Measurements from ENCODE around the gene RPL13. TPM values are rescaled to one million over a fixed set of nuclear protein-coding genes. Genes with fewer than 3 reads are reported as not detected.

Gene RPL13
- total and polyA plus RNA-seq, 2 of the 4 experiments (the other 2 are of a cell fraction), result 2,098 to 3,527 TPM

DNA sequence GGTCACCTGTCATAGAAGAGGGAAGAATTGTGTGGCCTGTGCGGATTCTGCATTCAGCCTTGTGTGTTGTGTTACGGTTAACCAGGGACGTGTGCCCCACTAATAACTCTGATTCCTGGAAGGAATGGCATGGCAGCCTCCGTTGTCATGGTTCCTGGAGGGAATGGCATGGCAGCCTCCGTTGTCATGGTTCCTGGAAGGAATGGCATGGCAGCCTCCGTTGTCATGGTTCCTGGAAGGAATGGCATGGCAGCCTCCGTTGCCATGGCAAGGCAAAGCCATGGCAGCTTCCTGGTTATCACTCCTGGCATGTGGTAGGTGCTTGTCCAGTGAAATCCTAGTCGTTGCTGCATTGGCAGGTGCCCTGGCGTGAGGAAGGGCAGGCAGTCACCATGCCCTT lies 43.4 kb upstream of the RPL13 start:
- H3K4ac ChIP-seq (ENCODE audit: low read depth, low read length), result no peak overlapping the region
- H3K27me3 ChIP-seq (ENCODE audit: control insufficient read depth, insufficient read depth, low read length), result no peaks in the 10 kb centered on the region
- TF ChIP-seq MAZ (IDR thresholded peaks at IDR 0.05; ENCODE audit: borderline replicate concordance, low read depth, low read length), result no peak
- no peak for TF ChIP-seq POLR2A (IDR thresholded peaks at IDR 0.05; ENCODE audit: low read depth, low read length)
- TF ChIP-seq MXI1 (IDR thresholded peaks at IDR 0.05; ENCODE audit: borderline replicate concordance, low read depth, low read length), result no peak
- TF ChIP-seq RFX5 (IDR thresholded peaks at IDR 0.05; ENCODE audit: low read depth, low read length), result no peak
- TF ChIP-seq CEBPB (IDR thresholded peaks at IDR 0.05; ENCODE audit: low read depth, low read length), result no peak
- TF ChIP-seq RCOR1 (IDR thresholded peaks at IDR 0.05; ENCODE audit: insufficient replicate concordance, low read length), result no peak
- TF ChIP-seq, protein P1, sequence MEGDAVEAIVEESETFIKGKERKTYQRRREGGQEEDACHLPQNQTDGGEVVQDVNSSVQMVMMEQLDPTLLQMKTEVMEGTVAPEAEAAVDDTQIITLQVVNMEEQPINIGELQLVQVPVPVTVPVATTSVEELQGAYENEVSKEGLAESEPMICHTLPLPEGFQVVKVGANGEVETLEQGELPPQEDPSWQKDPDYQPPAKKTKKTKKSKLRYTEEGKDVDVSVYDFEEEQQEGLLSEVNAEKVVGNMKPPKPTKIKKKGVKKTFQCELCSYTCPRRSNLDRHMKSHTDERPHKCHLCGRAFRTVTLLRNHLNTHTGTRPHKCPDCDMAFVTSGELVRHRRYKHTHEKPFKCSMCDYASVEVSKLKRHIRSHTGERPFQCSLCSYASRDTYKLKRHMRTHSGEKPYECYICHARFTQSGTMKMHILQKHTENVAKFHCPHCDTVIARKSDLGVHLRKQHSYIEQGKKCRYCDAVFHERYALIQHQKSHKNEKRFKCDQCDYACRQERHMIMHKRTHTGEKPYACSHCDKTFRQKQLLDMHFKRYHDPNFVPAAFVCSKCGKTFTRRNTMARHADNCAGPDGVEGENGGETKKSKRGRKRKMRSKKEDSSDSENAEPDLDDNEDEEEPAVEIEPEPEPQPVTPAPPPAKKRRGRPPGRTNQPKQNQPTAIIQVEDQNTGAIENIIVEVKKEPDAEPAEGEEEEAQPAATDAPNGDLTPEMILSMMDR (conservative IDR thresholded peaks at IDR 0.05; ENCODE audit: low read depth, low read length), result no peak
- TF ChIP-seq RAD21 (IDR thresholded peaks at IDR 0.05; ENCODE audit: low read length), result no peak
- TF ChIP-seq BHLHE40 (IDR thresholded peaks at IDR 0.05; ENCODE audit: low read depth, low read length), result no peak
- no peak for TF ChIP-seq SMC3 (IDR thresholded peaks at IDR 0.05; ENCODE audit: low read depth, low read length)
- no peak for TF ChIP-seq FOS (IDR thresholded peaks at IDR 0.05; ENCODE audit: low read depth, low read length)
- no peak for TF ChIP-seq NFE2L2 (IDR thresholded peaks at IDR 0.05; ENCODE audit: low read depth, low read length)
- TF ChIP-seq, protein P2, sequence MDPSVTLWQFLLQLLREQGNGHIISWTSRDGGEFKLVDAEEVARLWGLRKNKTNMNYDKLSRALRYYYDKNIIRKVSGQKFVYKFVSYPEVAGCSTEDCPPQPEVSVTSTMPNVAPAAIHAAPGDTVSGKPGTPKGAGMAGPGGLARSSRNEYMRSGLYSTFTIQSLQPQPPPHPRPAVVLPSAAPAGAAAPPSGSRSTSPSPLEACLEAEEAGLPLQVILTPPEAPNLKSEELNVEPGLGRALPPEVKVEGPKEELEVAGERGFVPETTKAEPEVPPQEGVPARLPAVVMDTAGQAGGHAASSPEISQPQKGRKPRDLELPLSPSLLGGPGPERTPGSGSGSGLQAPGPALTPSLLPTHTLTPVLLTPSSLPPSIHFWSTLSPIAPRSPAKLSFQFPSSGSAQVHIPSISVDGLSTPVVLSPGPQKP (IDR thresholded peaks at IDR 0.05; ENCODE audit: borderline replicate concordance, low read depth, low read length), result no peak
- no peak for TF ChIP-seq MAFK (IDR thresholded peaks at IDR 0.05; ENCODE audit: low read depth, low read length)
- TF ChIP-seq, protein P3, sequence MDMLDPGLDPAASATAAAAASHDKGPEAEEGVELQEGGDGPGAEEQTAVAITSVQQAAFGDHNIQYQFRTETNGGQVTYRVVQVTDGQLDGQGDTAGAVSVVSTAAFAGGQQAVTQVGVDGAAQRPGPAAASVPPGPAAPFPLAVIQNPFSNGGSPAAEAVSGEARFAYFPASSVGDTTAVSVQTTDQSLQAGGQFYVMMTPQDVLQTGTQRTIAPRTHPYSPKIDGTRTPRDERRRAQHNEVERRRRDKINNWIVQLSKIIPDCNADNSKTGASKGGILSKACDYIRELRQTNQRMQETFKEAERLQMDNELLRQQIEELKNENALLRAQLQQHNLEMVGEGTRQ (IDR thresholded peaks at IDR 0.05; ENCODE audit: low read depth, low read length), result no peak
- no peak overlapping the region for H2BK120ac ChIP-seq (ENCODE audit: low read depth, low read length)
- in situ Hi-C loops (cut with MboI; ENCODE audit: low sequenced_read_pairs) (no loop called here), dilution Hi-C loops (cut with HindIII; ENCODE audit: low sequenced_read_pairs, unreplicated experiment) (no loop called here), intact Hi-C loops (cut with micrococcal nuclease) (no loop called here)
- H2AK9ac ChIP-seq (replicated peaks; ENCODE audit: low read depth, low read length, poor library complexity), result no peak overlapping the region
- ATAC-seq (ENCODE audit: low read depth), result no peak
- no peaks in the 10 kb centered on the region for H3K9me3 ChIP-seq (ENCODE audit: control insufficient read depth, insufficient read depth, low read length)
- DNase-seq, result no peak
- H3K18ac ChIP-seq (ENCODE audit: low read depth, low read length), result no peak overlapping the region
- peaks cover 3% of the 10 kb centered on the region for H3K9me1 ChIP-seq (ENCODE audit: insufficient read depth, low read length)
- H4K20me1 ChIP-seq (ENCODE audit: insufficient read depth, low read length), result peaks cover 22% of the 10 kb centered on the region
- no peak overlapping the region for H2BK5ac ChIP-seq (ENCODE audit: low read depth, low read length, poor library complexity, severe bottlenecking)
- H4K91ac ChIP-seq (ENCODE audit: insufficient read depth, low read depth, low read length), result no peak overlapping the region
- ChIA-PET CTCF (no interaction called here), POLR2A (ENCODE audit: unreplicated experiment) (no interaction called here)
- BruUV-seq (replicated peaks), result no TSS peak
- H3K79me1 ChIP-seq (ENCODE audit: low read depth in 1 of 2, low read length in 2 of 2), result peaks cover 33 to 58% of the 10 kb centered on the region in 2 experiments
- H2BK15ac ChIP-seq (ENCODE audit: low read depth, low read length), result no peak overlapping the region
- no peak overlapping the region for H4K8ac ChIP-seq (ENCODE audit: low read depth in 2 of 2, low read length in 2 of 2)
- no peak overlapping the region for H3K23ac ChIP-seq (ENCODE audit: low read depth, low read length)
- no peak overlapping the region for H3K56ac ChIP-seq (ENCODE audit: extremely low read depth, insufficient read depth, low read length)
- WGBS, 2 experiments (ENCODE audit: extremely low coverage in 2 of 2, insufficient read length in 1 of 2), result 100% methylated on average over 5 of the region's 9 CpGs; no CpG with 5 or more reads in 1 of the 2 experiments
- H2BK20ac ChIP-seq (ENCODE audit: low read depth, low read length), result no peak overlapping the region
- no peak overlapping the region for H2AFZ ChIP-seq (replicated peaks; ENCODE audit: low read length, poor library complexity)
- no peak overlapping the region for H3K9ac ChIP-seq (ENCODE audit: low read depth, low read length)
- no peak overlapping the region for H2AK5ac ChIP-seq (ENCODE audit: low read depth, low read length)
- H3K36me3 ChIP-seq (ENCODE audit: control insufficient read depth, insufficient read depth, low read length), result peaks cover 62% of the 10 kb centered on the region
- H3K4me3 ChIP-seq (ENCODE audit: insufficient read depth, low read depth, low read length), result no peak overlapping the region
- no peak overlapping the region for H4K5ac ChIP-seq (ENCODE audit: low read depth, low read length)
- H3K14ac ChIP-seq (replicated peaks; ENCODE audit: low read depth, low read length), result no peak overlapping the region
- no peak overlapping the region for H3K27ac ChIP-seq (ENCODE audit: insufficient read depth, low read length)
- no peaks in the 10 kb centered on the region for H3K4me1 ChIP-seq (ENCODE audit: control insufficient read depth, insufficient read depth, low read length)
- no peak overlapping the region for H3K4me2 ChIP-seq (ENCODE audit: low read depth, low read length)

Measured in IMR-90 (cell line).